ENCODE data around the gene AVL9.
A peak's percentile ranks its signal among the peaks of the same experiment; 100 is the strongest.

AVL9 gene

DNA sequence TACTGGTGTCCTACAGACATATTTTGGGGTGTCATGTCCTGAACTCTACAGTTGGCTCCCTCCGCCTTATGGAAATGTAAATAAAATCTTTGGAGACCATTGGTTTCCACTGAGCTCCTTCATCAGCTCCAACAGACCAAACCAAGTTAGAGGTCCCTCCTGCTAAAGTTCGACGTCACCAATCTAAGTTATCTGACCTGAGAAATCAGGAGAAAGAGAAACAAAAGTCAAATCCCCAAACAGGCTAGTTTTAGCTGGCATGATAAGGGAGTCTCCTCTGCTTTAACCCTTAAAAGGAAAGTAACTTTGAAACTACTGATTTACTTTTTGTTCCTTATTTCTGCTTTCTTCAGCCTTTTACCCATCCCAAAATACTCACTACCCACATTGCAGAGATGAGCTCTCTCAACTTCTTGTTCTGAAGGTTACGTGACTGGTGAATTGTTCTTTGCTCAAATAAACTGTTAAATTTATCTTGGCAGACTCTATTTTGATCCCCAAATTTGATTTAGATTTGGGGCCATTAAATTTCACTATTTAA is 39.9 kb downstream of the AVL9 start:
- no peak for DNase-seq

DNA sequence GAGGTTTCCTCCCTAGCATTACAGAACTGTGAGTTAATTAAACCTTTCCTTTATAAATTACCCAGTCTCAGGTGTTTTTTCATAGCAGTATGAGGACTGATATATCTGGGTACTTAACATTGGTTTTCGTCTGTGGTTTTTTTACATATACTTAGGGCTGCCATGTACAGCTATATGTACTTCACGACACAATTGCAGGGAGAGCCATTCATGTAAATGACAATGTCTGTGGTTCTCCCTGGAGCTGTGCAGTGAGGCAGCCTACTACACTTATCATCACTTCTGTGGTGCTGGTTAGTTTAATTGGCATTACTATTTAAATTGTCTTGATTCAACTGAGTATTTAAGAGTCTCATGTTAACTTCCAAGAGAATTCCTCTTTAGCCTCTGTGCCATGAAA is 40.7 kb downstream of the AVL9 start:
- DNase-seq: no peak

DNA sequence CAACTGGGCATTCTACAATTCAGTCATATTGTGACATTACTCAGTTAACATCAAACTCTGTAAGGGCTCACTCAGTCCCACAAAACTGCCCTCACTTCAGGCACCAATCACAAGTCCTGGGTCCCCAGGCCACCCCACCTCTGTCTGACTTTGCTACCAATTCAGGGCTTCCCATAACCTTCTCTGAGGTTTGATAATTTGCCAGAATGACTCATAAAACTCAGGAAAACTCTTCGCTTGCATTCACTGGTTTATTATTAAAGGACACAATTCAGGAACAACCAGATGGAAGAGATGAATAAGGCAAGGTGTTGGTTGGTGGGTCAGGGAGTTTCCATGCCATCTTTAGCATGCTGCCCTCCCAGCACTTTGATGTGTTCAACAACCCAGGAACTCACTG is 41.3 kb downstream of the AVL9 start:
- DNase-seq: peak; percentile 67

DNA sequence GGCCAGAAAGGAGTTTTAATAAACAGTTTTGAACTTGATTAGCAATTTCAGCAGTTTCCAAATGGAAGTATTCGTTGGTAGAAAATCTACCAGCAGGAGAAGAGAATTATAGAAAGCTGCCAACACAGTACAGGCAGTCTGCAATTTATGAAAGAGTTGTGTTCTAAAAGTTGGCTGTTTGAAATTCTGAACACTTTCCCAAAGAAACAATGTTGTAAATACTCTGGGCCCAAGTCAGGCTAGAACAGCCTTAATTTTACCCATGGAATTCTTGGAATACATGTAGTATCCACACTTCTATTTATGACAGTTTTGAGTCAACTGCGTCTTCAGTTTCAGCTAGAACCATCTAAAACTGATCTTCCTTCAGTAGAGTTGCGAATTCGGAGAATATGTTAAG is 42.5 kb downstream of the AVL9 start:
- no peak for DNase-seq

DNA sequence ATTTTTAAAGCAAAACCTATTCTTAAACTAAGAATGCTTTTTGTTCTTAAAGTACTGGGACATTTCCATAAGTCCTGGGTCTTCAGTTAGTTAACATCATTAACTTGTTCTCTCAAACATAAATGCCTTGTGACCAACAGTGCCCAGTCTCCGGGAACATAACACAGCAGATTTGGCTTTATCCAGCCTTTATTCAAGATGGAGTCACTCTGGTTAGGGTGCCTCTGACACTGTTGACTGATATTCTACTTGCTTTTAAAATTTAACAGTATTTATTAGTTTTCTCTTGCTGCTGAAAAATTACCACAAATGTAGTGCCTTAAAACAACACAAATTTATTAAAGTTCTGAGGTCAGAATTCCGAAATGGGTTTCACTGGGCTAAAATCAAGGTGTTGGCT is 44.1 kb downstream of the AVL9 start:
- no peak for DNase-seq

DNA sequence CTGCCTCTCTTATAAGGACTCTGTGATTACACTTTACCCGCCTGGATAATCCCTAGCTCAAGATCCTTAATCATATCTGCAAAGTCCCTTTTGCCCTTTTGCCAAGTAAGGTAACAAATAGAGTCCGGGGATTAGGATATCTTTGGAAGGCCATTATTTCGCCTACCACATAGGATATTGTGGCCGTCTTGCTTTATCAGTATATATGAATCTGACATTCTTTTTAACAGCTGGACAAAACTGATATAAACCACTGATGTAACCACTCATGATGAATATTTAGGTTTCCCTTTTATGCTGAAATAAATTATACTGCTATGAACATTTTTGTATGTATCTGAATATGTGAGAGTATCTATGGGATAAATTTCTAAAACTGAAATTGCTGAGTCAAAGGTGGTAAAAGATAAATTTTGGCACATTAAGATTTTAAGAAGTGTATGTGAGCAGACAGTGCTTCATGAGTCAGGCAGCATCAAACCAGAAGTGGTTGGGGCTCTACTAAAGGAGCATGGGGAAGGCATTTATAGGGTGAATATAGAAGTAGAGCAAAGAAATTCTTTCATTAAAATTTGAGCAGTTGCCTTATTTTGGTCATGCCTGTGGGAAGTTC is 44.7 kb downstream of the AVL9 start:
- no peak for DNase-seq

DNA sequence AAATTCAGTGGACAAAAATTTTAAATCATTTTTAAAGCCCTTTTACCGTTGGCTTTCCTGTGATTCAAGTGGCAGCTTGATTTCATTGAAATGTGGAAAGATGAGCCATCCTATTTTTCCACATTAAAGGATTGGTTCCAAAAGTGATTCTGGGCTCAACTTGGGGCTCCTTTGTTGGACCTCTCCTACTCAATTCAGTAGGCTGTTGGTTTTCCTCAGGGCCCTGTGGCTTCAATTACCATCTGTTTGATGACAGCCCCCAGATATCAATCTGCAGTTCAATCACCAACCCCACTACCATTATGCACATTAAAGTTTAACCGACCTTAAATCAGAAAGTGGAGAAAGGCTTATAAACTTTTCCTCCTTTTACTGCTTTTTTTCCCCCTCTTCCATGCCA is 47.3 kb downstream of the AVL9 start:
- DNase-seq: no peak

DNA sequence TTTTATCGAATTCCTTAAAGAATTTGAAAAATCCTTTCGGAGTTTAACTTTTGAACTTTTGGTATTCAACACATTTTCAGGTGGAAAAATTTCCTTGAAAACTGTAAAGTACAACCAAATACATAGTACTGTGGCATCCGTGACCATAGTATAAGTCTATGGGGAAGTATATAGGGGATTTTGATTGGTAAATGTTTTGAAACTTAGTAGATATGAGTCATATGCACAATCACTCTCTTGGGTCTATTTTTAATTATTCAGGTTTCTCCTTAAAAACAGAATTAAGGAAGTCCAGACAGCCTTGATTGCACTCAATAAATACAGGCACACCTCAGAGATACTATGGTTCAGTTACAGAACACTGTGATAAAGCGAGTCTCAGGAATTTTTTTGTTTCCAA is 64.2 kb downstream of the AVL9 start:
- no peak for DNase-seq

DNA sequence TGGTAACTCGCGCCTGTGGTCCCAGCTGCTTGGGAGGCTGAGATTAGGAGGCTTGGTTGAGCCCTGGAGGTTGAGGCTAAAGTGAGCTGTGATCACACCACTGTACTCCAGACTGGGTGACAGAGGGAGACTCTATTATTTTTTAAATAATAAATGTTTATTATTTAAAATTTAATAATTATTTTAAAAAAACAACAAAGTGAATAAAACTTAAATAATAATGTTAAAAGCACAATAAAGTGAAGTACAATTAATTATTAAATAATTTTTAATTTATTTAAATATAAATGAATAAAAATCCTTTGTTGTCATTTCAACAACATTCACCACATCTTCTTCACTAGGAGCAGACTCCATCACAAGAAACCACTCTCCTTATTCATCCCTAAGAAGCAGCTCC is 64.8 kb downstream of the AVL9 start:
- DNase-seq: no peak

DNA sequence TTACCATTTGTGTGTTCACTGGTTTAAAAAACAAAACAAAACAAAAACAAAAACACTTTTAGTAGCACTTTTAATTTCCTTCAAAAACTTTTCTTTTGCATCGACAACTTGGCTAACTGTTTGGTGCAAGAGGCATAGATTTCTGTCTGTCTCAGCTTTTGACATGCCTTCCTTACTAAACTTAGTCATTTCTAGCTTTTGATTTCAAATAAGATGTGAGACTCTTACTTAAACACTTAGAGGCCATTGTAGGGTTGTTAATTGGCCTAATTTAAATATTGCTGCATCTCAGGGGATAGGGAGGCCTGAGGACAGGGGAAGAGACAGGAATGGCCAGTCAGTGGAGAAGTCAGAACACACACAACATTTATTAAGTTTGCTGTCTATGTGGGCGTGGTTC is 66.3 kb downstream of the AVL9 start:
- no peak for DNase-seq

DNA sequence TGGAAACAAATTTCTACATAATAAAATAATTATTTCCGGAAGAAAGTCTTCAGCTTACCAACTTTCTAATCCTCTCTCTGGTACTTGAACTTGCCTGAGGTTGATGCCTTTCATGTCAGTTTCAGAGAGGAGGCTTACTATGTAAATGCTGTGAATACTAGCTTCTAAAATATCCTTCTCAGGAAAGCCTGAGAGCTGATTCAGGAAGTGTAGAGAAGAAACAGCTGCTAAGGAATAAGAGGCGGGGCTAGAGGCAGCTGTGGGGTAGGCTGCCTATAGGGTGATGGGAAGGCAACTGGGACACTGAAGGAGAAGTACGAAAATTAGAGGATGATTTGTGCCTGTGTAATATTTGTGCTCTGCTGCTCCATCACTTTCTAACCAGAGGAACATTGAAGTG is 69.3 kb downstream of the AVL9 start:
- no peak for DNase-seq

DNA sequence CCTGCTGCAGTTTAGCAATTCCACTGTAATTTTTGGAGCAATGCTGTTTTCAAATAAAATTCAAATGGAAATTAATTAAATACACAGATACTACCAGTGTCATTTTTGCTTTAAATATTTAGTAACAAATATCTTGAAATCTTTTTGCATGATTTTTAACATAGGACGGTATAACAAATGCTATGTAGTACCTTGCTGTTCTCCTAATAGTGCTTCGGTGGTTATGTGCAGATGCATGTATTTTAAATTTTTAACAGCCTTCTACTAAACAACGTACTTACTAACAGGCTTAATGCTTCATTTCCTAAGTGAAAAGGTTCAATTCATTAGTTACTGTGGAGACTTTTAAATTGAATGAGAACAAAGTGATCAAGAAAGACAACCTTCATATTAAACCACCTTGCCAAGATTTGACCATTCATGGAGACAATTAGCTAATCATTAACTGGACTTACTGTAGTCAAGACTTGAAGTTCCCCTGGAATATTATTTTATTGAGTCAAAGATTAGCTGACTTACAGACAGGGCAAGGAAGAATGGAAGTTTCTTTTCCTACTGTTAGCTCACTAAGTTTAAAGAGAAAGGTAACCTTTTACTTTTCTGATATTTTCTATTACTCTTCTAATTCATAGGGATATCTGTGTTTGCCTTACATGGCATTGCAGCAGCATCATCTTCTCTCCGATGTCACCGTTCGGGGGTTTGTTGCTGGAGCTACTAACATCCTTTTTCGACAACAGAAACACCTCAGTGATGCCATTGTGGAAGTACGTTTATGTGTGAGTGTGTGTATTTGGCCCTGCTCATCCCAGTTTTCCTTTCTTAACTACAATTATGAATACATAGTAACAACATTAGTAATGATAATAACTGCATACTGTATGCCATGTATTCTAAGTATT is 74.3 kb downstream of the AVL9 start:
- no peak for DNase-seq

DNA sequence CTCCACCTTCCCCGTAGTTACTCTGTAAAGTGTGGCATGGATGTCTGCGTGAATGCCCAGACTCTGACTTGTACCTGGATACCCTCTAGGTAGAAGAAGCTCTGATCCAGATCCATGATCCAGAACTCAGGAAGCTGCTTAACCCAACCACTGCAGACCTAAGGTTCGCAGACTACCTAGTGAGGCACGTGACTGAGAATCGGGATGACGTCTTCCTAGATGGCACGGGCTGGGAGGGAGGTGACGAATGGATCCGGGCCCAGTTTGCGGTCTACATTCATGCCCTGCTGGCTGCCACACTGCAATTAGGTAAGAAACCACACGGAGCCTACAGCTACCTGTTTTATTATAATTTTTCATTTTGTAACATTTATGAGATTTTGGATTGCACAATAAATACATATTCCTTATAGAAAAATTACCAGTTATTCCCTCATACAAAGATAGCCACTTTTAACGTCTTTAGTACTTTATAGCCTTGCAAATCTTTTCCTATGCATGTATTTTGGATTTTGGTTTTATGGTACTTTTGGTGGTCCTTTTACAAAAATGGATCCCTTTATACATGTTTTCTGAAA is 77.9 kb downstream of the AVL9 start:
- DNase-seq: no peak

DNA sequence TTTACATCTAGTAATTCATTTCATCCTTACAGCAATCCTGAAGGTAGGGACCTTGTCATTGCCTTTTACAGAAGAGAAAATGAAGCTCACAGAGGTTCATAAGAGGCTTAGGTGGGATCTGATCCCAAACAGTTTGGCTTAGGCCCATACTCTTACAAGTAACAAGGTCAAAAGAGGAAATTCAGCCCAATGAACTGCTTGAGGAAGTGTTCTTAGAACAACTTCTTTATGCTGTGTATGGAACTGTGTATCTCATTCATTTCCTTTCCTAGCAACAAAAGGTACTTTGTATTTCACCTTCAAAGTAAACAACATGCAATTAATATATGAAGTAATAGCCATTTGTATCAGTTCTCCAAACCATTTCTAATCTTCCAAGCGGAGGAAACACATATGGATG is 79.3 kb downstream of the AVL9 start:
- DNase-seq: no peak

DNA sequence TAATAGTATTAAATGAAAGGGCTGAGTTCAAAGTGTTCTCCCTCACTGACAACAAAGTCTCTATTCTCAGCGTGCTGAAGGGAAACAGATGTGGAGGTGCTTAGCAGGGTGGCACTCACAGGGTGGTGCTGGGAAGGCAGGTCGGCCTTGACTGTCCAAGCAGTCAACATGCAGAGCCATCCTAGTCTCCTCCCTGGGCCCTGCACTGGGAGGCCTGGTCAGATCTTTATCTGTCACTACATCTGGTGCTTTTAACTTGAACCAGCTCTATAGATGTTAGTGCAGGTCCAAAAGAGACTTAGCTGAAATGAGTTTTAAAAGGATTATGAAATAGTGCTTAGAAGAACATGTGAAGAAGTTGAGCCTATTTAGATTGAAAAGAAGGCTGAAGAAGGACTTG is 82.1 kb downstream of the AVL9 start:
- no peak for DNase-seq

DNA sequence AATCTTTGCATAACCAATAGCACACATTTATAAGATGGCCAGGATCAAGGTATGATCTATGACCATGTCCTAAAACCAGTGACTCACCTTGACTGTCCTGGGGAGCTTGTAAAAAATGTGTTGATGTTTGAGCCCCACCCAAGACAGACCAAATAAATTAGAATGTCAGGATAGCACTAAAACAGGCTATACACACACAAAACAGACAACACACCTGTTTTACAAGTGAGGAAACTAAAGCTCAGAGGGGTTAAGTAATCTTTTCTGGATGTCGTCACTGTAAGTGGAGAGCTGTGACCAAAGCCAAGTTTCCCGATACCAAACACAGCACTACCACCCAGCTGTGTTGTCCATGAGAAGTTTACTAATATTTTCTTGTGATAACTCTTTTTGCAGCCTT is 84.5 kb downstream of the AVL9 start:
- no peak for DNase-seq

DNA sequence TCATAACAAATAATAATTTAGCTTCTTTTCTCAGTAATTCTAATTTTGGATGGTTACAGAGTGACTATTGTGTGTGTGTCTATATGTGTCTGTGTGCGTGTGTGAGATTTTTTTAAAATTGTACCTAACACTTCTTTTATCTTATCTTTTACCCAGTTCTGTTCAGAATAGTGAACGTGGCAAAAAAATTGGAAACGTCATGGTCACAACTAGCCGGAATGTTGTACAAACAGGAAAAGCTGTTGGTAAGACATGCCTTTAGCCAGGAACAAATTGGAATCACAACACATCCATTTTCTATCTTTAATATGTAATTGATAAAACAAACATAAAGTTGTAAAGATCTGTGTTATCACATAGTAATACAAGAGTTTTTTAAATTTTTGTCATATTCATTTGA is 85.4 kb downstream of the AVL9 start:
- DNase-seq: no peak

DNA sequence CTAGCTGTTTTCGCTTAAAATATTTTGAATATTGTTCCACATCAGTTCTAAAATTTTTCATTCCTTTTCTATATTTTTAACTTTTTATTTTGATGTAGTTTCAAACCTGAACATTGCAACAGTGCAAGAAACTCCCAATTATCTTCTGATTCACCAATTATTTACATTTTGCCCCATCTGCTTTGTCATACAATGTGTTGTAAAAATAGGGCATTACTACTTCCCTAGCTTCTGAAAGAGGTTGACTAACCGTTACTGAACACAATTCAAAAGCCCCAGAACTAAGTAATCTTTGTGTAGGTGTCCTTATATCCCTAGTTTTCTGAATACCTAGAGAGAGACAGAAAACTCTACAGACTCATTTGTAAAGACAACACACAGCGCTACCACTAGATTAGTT is 86.7 kb downstream of the AVL9 start:
- no peak for DNase-seq

DNA sequence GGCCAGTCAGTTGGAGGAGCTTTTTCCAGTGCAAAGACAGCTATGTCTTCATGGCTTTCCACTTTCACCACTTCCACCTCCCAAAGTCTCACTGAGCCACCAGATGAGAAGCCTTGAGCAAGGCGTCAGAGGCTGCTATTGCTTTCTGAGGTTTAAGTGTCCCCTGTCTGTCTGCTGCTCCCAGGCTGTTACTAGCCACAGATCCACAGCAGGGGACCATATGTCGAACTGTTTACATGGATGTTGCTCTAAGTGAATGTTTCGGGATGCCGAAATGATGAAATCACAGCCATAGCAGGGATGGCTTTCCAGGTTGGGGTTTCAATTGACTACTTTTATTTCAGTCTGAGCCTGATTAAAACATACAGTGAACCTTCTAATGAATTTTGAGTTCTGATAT is 88.5 kb downstream of the AVL9 start:
- peak; percentile 95 for DNase-seq

DNA sequence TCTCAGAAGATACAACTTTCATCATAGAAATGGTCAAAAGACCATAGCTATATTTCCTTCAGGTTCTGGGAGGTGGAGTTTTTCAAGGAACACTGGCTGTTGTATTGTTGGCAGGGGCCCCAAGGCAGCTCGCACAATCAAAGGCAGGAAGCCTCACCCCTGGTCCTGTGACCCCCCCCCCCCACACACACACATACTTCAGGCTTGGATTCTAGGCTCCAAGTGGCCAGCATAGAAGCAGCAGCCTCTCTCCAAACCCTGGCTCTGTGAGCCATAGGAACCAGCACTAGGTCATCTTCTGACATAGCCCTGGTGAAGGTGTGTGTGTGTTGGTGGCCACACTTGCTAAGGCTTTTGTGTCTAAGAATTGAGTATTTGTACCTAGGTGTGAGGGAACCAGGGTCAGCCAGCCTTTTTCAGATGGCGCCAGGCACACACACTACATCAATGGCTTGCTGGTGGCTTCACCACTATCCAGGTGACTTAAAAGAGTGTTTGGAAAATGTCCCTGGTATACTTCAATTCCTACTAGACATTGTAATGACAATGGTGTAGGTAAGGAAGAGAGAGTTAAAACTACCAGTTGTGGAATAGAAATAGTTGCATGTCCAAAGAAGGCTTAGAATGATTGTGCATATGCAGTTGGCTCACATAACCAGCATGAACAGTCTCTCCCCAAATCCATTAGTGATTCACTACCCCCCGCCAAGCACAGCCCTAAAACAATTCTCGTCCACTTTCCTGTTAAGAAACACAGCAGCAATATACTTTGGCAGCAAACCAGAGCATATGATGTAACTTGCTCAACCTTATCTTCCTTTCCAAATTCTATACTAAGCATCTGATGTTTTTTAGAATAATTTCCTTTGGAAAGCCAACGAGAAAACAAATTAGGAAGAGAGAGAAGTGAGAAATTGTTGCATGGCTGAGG is 91.3 kb downstream of the AVL9 start:
- DNase-seq: peak; percentile 96

DNA sequence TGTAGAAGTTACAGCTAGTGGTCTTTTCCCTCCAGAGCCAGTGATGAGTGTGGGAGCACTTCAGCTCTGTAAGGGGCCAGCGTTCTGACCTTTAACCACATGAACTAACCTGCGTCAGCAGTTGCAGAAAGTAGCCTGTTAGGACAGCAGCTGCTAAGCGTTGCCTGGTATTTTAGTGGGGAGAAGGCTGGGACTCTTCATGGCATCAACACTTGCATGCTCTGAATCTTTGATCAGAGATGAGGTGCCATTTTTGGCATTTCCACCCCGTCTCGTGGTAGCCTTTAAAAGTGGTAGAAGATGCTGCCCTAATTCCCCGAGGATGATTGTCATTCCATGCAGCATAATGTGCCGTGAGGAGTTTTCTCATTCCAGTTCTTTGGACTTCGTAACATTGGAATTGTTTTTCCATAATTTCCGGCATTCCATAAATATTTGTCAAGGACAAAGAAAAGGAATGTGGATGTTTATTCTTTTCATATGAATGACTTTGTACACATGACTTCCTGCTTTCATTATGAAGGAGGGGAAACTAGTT is 92.2 kb downstream of the AVL9 start:
- peak; percentile 85 for DNase-seq

DNA sequence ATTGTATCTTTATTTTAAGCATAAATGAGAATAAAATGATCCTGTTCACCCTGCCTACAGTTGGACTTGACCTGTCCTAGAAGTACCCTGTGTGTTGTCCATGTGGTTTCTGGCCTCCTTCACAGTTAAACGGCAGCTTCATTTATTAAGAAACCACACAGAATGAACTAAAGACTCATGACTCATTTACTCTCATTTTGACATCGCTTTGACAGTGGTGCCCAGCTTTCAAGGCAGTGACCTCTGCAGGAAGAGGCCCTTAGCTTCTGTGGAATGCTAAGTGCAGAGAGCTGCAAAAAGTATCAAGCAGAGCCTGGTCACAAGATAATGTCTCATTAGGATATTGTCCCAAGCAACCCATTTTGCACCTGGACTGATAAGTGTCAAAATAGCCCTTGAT is 93.4 kb downstream of the AVL9 start:
- DNase-seq: peak; percentile 70

DNA sequence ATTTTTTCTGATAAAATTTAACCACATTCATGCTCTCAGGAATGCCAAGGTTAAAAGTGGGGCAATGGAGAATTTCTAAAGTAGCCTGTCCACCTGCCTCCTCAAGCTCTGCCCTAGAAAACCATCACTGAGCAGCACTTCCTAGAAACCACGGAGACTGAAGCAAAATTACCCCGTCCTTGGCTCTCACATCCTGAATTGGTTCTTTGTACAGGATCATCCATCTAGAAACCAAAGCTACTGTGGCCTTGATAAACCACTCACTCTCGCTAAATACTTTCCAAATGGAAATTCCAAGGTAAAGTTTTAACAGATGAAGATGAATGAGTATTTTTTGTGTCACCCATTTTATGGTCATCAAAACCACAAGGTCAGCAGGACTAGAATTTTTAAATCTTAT is 96.6 kb downstream of the AVL9 start:
- no peak for DNase-seq

Measured in fibroblast of skin of right quadriceps (primary cell).